HCT116 (cell line): ENCODE measurements around the gene SLC6A19. TPM values are rescaled to one million over a fixed set of nuclear protein-coding genes. Genes with fewer than 3 reads are reported as not detected.

Experiments
- ATAC-seq: fragments of 200-7000 bp; cut with Tn5 transposase; 2 replicates; pipeline ENCODE4 v1.9.1; 2020; ENCODE audit warnings: mild to moderate bottlenecking, moderate library complexity
- BruUV-seq: library from RNA; stranded (reverse); fragments of 400-500 nt; replicated peaks from 2 replicates; lab custom pipeline; 2021; lab: Mats Ljungman, UMichigan
- CTCF ChIA-PET: fragments of 300-600 bp; sonication (Branson Sonifier 250); formaldehyde crosslinking; loops from one replicate; lab custom pipeline; 2021; ENCODE audit warnings: antibody characterized with exemption; lab: Charles Lee
- POLR2A ChIA-PET: fragments of 300-600, 350-600 bp; sonication (Branson Sonifier 250); formaldehyde crosslinking; loops from one replicate; lab custom pipeline; 2021; ENCODE audit warnings: antibody characterized with exemption; lab: Charles Lee
- RAD21 ChIA-PET, 2 experiments: fragments of 300-600 bp; sonication (Branson Sonifier 250); formaldehyde crosslinking; loops; one replicate each; lab custom pipeline; 2023; ENCODE audit warnings: low total read pairs in 2 of 2; ENCODE audit not compliant: uncharacterized antibody in 2 of 2, unreplicated experiment in 2 of 2, low non-redundant PET in 1 of 2; lab: Charles Lee
- DNase-seq: peaks from one replicate; pipeline ENCODE4 v3.0.0-alpha.2; 2010; ENCODE audit warnings: low read depth, low spot score
- H2AFZ ChIP-seq: fragments of 200-600 bp; shearing (Covaris generic), sonication (generic); 2 replicates; pipeline ENCODE4 v1.6.1; 2017; ENCODE audit warnings: low read depth, mixed run types, mixed read lengths, antibody characterized with exemption, low read length; ENCODE audit not compliant: poor library complexity, severe bottlenecking
- H3K27ac ChIP-seq: 2 replicates; pipeline ENCODE4 v1.5.1; 2012; ENCODE audit warnings: low read depth, low read length
- H3K27me3 ChIP-seq: fragments of 200-600 bp; sonication (generic); 2 replicates; pipeline ENCODE4 v1.6.1; 2016; ENCODE audit warnings: mixed run types, low read length, mixed read lengths; ENCODE audit not compliant: insufficient read depth
- H3K36me3 ChIP-seq, 2 experiments: fragments of 200-500 bp in 1 of 2; fragments of 200-600 bp in 1 of 2; sonication (Bioruptor generic) in 1 of 2; sonication (generic) in 1 of 2; 2 replicates each; pipeline versions ENCODE4 v1.5.1 to v1.6.1; 2014 to 2016; ENCODE audit warnings: low read length in 2 of 2, inconsistent platforms in 1 of 2, mixed read lengths in 1 of 2, mixed run types in 1 of 2; ENCODE audit not compliant: insufficient read depth in 2 of 2, control insufficient read depth in 1 of 2
- H3K4me1 ChIP-seq, 2 experiments: fragments of 200-600 bp in 1 of 2; sonication (generic) in 1 of 2; 2 replicates each; pipeline versions ENCODE4 v1.5.1 to v1.6.1; 2012 to 2017; ENCODE audit warnings: low read length in 2 of 2, inconsistent platforms in 1 of 2, mild to moderate bottlenecking in 1 of 2, mixed read lengths in 1 of 2, mixed run types in 1 of 2, moderate library complexity in 1 of 2; ENCODE audit not compliant: insufficient read depth in 2 of 2, control insufficient read depth in 1 of 2
- H3K4me2 ChIP-seq: fragments of 200-600 bp; sonication (generic); 2 replicates; pipeline ENCODE4 v1.6.1; 2017; ENCODE audit warnings: mixed run types, low read length, mixed read lengths
- H3K4me3 ChIP-seq, 2 experiments: fragments of 200-600 bp in 1 of 2; sonication (generic) in 1 of 2; replicated peaks in 1 of 2; 2 replicates each; pipeline ENCODE4 v1.5.1; 2011 to 2016; ENCODE audit warnings: low read length in 2 of 2, control low read depth in 1 of 2, low read depth in 1 of 2, mild to moderate bottlenecking in 1 of 2, mixed read lengths in 1 of 2, mixed run types in 1 of 2
- H3K79me2 ChIP-seq: fragments of 200-600 bp; sonication (generic); 2 replicates; pipeline ENCODE4 v1.6.1; 2017; ENCODE audit warnings: mild to moderate bottlenecking, mixed run types, low read length, moderate library complexity, mixed read lengths; ENCODE audit not compliant: insufficient read depth
- H3K9ac ChIP-seq: fragments of 200-600 bp; sonication (generic); 2 replicates; pipeline ENCODE4 v1.6.1; 2016; ENCODE audit warnings: low read length, mixed read lengths
- H3K9me2 ChIP-seq: fragments of 200-600 bp; sonication (generic), shearing (Covaris generic); 2 replicates; pipeline ENCODE4 v1.6.1; 2017; ENCODE audit warnings: mixed run types, mild to moderate bottlenecking, moderate library complexity; ENCODE audit not compliant: insufficient read depth
- H3K9me3 ChIP-seq, 2 experiments: fragments of 200-500 bp in 1 of 2; fragments of 200-600 bp in 1 of 2; sonication (Bioruptor generic) in 1 of 2; sonication (generic) in 1 of 2; 2 replicates each; pipeline ENCODE4 v1.6.1; 2014 to 2017; ENCODE audit warnings: low read length in 2 of 2, mixed read lengths in 2 of 2, inconsistent platforms in 1 of 2, low read depth in 1 of 2, mild to moderate bottlenecking in 1 of 2, mixed run types in 1 of 2, moderate library complexity in 1 of 2; ENCODE audit not compliant: control insufficient read depth in 1 of 2, insufficient read depth in 1 of 2
- H4K20me1 ChIP-seq: fragments of 200-600 bp; sonication (generic), shearing (Covaris generic); 2 replicates; pipeline ENCODE4 v1.6.1; 2017; ENCODE audit warnings: mixed run types, mild to moderate bottlenecking, moderate library complexity; ENCODE audit not compliant: insufficient read depth
- CBX3 ChIP-seq: IDR thresholded peaks from 2 replicates; pipeline ENCODE4 v1.6.1; 2012; ENCODE audit warnings: low read depth
- EGR1 ChIP-seq: IDR thresholded peaks from 2 replicates; pipeline ENCODE4 v1.6.1; 2012; ENCODE audit warnings: low read depth
- FOSL1 ChIP-seq: IDR thresholded peaks from 2 replicates; pipeline ENCODE4 v1.6.1; 2012; ENCODE audit warnings: low read depth
- JUND ChIP-seq: IDR thresholded peaks from 2 replicates; pipeline ENCODE4 v1.6.1; 2012
- POLR2A ChIP-seq: IDR thresholded peaks from 2 replicates; pipeline ENCODE4 v1.7.0; 2011; ENCODE audit warnings: borderline replicate concordance; ENCODE audit not compliant: insufficient read depth, insufficient read length; ENCODE audit errors: extremely low read depth
- RAD21 ChIP-seq: IDR thresholded peaks from 2 replicates; pipeline ENCODE4 v1.6.1; 2012; ENCODE audit warnings: low read depth, mild to moderate bottlenecking
- SIN3A ChIP-seq: IDR thresholded peaks from 2 replicates; pipeline ENCODE4 v1.6.1; 2012; ENCODE audit warnings: low read depth
- TCF7L2 ChIP-seq: IDR thresholded peaks from 2 replicates; pipeline ENCODE4 v1.7.0; 2011; ENCODE audit warnings: borderline replicate concordance, inconsistent platforms; ENCODE audit not compliant: insufficient read depth, insufficient read length; ENCODE audit errors: extremely low read depth
- ZNF274 ChIP-seq: fragments of 200-500 bp; sonication (Bioruptor generic); IDR thresholded peaks from 2 replicates; pipeline ENCODE4 v1.6.1; 2014; ENCODE audit warnings: mild to moderate bottlenecking, low read depth, low read length, inconsistent platforms
- intact Hi-C: fragments of 100-400 bp; cut with micrococcal nuclease; formaldehyde crosslinking; loops from 2 replicates; pipeline ENCODE4 v1.10.0; 2022
- total RNA-seq: library from RNA; stranded (reverse); gene quantifications from one replicate; pipeline ENCODE4 v1.2.1, GENCODE V29; 2021; ENCODE audit not compliant: unreplicated experiment
- TF ChIP-seq, protein P1 (sequence below), 3 experiments: fragments of 200-600 bp in 1 of 3; sonication (generic) in 1 of 3; IDR thresholded peaks in 2 of 3; conservative IDR thresholded peaks in 1 of 3; 2 replicates each; pipeline ENCODE4 v1.5.1; 2012 to 2017; ENCODE audit warnings: low read depth in 2 of 3, low read length in 2 of 3, antibody characterized with exemption in 1 of 3, borderline replicate concordance in 1 of 3, control low read depth in 1 of 3, mild to moderate bottlenecking in 1 of 3, mixed read lengths in 1 of 3, mixed run types in 1 of 3, moderate library complexity in 1 of 3; ENCODE audit not compliant: insufficient read depth in 1 of 3
- TF ChIP-seq, protein P2 (sequence below): IDR thresholded peaks from 2 replicates; pipeline ENCODE4 v1.6.1; 2012

The SLC6A19 gene
- total RNA-seq, 1 experiment from 2014 or later: not detected

DNA sequence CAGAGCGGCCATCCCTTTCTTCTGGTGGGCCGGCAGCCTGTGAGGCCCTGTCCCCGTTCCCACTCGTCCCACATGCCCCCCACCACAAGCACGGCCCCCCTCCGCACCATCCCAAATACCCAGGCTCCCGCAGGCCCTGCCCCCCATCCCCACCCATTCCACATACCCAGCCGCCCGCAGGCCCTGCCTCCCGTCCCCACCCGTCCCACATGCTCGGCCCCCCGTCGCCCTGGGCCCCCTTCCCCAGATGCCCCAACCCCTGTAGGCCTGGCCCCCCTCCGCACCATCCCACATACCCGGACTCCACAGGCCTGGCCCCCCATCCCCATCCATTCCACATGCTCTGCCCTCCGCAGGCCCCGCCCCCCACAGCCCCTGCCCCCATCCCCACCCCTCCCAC lies 11.5 kb downstream of the SLC6A19 start:
- H3K27me3 ChIP-seq: no peaks in the 10 kb centered on the region
- H3K4me2 ChIP-seq: no peak overlapping the region
- no peak overlapping the region for H3K4me3 ChIP-seq
- no peak overlapping the region for H2AFZ ChIP-seq
- H3K79me2 ChIP-seq: no peaks in the 10 kb centered on the region
- no peak overlapping the region for H3K27ac ChIP-seq
- no TSS peak for BruUV-seq
- POLR2A ChIA-PET: no interaction called here
- CTCF ChIA-PET: no interaction called here
- no peak overlapping the region for H3K9ac ChIP-seq
- H4K20me1 ChIP-seq: no peaks in the 10 kb centered on the region
- H3K9me2 ChIP-seq: no peaks in the 10 kb centered on the region
- H3K4me1 ChIP-seq: peaks cover 0 to 5% of the 10 kb centered on the region in 2 experiments; a peak in 1 of 4 replicates
- RAD21 ChIA-PET: no interaction called here
- intact Hi-C loops: no loop called here
- no peak for TF ChIP-seq EGR1
- TF ChIP-seq RAD21: no peak
- TF ChIP-seq TCF7L2: no peak
- TF ChIP-seq ZNF274: no peak
- no peak for ATAC-seq
- no peaks in the 10 kb centered on the region; a peak in 1 of 4 replicates for H3K9me3 ChIP-seq
- no peaks in the 10 kb centered on the region for H3K36me3 ChIP-seq
- DNase-seq: no peak

DNA sequence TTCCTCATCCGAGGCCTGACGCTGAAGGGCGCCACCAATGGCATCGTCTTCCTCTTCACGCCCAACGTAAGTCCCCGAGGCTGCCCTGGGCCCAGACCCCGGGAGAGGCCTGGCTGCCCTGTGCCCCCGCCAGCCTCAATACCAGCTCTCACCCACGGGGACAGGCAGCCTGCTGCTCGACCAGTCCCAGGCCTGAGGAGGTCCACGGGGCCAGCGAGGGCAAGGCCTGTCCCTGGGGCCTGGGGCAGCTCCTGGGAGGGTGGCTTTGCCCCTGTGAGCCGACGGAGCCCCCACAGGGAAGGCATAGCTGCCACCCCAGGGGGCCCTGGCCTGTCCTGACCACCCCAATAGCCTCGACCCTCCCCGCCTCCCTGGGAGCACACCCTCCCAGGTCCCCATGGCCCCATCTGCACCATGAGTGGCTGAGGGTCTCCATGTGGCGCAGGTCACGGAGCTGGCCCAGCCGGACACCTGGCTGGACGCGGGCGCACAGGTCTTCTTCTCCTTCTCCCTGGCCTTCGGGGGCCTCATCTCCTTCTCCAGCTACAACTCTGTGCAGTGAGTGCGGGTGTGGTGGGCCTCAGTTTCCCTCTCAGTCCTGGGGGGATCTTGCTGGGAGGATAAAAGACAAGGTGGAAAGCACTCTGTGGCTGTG lies 12.2 kb downstream of the SLC6A19 start:
- Histone ChIP-seq H3K9me2 (no peaks in the 10 kb centered on the region), H3K79me2 (no peaks in the 10 kb centered on the region), H3K27me3 (no peaks in the 10 kb centered on the region), H3K27ac (no peak overlapping the region), H3K4me1 (peaks cover 0 to 5% of the 10 kb centered on the region in 2 experiments; a peak in 1 of 4 replicates), H3K36me3 (no peaks in the 10 kb centered on the region), H4K20me1 (no peaks in the 10 kb centered on the region), H3K9me3 (no peaks in the 10 kb centered on the region; a peak in 1 of 4 replicates), H3K9ac (no peak overlapping the region), H2AFZ (no peak overlapping the region), H3K4me2 (no peak overlapping the region), H3K4me3 (no peak overlapping the region)
- ChIA-PET POLR2A (no interaction called here), RAD21 (no interaction called here), CTCF (no interaction called here)
- TF ChIP-seq SIN3A (no peak), JUND (no peak), RAD21 (no peak), CBX3 (no peak), POLR2A (no peak), ZNF274 (no peak), FOSL1 (no peak), TCF7L2 (no peak)
- TF ChIP-seq, protein P1, sequence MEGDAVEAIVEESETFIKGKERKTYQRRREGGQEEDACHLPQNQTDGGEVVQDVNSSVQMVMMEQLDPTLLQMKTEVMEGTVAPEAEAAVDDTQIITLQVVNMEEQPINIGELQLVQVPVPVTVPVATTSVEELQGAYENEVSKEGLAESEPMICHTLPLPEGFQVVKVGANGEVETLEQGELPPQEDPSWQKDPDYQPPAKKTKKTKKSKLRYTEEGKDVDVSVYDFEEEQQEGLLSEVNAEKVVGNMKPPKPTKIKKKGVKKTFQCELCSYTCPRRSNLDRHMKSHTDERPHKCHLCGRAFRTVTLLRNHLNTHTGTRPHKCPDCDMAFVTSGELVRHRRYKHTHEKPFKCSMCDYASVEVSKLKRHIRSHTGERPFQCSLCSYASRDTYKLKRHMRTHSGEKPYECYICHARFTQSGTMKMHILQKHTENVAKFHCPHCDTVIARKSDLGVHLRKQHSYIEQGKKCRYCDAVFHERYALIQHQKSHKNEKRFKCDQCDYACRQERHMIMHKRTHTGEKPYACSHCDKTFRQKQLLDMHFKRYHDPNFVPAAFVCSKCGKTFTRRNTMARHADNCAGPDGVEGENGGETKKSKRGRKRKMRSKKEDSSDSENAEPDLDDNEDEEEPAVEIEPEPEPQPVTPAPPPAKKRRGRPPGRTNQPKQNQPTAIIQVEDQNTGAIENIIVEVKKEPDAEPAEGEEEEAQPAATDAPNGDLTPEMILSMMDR (IDR thresholded peaks at IDR 0.05 in 2 of 3, conservative IDR thresholded peaks at IDR 0.05 in 1 of 3; ENCODE audit: borderline replicate concordance in 1 of 3, insufficient read depth in 1 of 3, low read depth in 2 of 3, low read length in 2 of 3): no peak
- TF ChIP-seq, protein P2, sequence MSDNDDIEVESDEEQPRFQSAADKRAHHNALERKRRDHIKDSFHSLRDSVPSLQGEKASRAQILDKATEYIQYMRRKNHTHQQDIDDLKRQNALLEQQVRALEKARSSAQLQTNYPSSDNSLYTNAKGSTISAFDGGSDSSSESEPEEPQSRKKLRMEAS: no peak
- no peak for DNase-seq
- ATAC-seq: no peak
- BruUV-seq: no TSS peak
- intact Hi-C loops: no loop called here
